Mesenchymal stem cell (in vitro differentiated cells and primary cell): ENCODE measurements around the gene TBCB.

Experiments used
- DNase-seq: peaks from one replicate; pipeline ENCODE4 v3.0.0-alpha.2; 2013
- H2AFZ ChIP-seq: one replicate; pipeline ENCODE4 v1.6.1; 2013; ENCODE audit warnings: low read depth, mild to moderate bottlenecking, control low read depth, inconsistent platforms, low read length, moderate library complexity
- H2AK5ac ChIP-seq: 2 replicates; pipeline ENCODE4 v1.6.1; 2013; ENCODE audit warnings: low read length, moderate library complexity, mild to moderate bottlenecking, inconsistent platforms; ENCODE audit not compliant: severe bottlenecking
- H2BK120ac ChIP-seq: one replicate; pipeline ENCODE4 v1.6.1; 2013; ENCODE audit warnings: low read depth, mild to moderate bottlenecking, inconsistent platforms, low read length, moderate library complexity
- H2BK12ac ChIP-seq, 2 experiments: one replicate each; pipeline ENCODE4 v1.6.1; 2013; ENCODE audit warnings: inconsistent platforms in 2 of 2, low read length in 2 of 2, mild to moderate bottlenecking in 2 of 2, moderate library complexity in 2 of 2, control low read depth in 1 of 2
- H2BK15ac ChIP-seq: one replicate; pipeline ENCODE4 v1.6.1; 2013; ENCODE audit warnings: mild to moderate bottlenecking, low read depth, inconsistent platforms; ENCODE audit not compliant: poor library complexity, severe bottlenecking
- H2BK5ac ChIP-seq: 2 replicates; pipeline ENCODE4 v1.6.1; 2013; ENCODE audit warnings: low read depth, mild to moderate bottlenecking, low read length, control low read depth, inconsistent platforms; ENCODE audit not compliant: poor library complexity, severe bottlenecking
- H3K14ac ChIP-seq, 2 experiments: one replicate each; pipeline ENCODE4 v1.6.1; 2013; ENCODE audit warnings: inconsistent platforms in 2 of 2, low read length in 2 of 2, control low read depth in 1 of 2, mild to moderate bottlenecking in 1 of 2, moderate library complexity in 1 of 2
- H3K18ac ChIP-seq, 2 experiments: one replicate each; pipeline ENCODE4 v1.6.1; 2013; ENCODE audit warnings: inconsistent platforms in 2 of 2, low read length in 2 of 2, control low read depth in 1 of 2, low read depth in 1 of 2, mild to moderate bottlenecking in 1 of 2
- H3K23ac ChIP-seq, 2 experiments: one replicate each; pipeline ENCODE4 v1.6.1; 2013; ENCODE audit warnings: inconsistent platforms in 2 of 2, low read length in 2 of 2, mild to moderate bottlenecking in 2 of 2, moderate library complexity in 2 of 2, control low read depth in 1 of 2
- H3K27ac ChIP-seq: 2 replicates; pipeline ENCODE4 v1.5.1; 2013; ENCODE audit warnings: mild to moderate bottlenecking, moderate library complexity, low read length, control low read depth, inconsistent platforms; ENCODE audit not compliant: poor library complexity, severe bottlenecking
- H3K27me3 ChIP-seq, 2 experiments: 2 replicates each; pipeline versions ENCODE4 v1.6.1 to v1.7.0; 2013; ENCODE audit warnings: low read length in 2 of 2, mild to moderate bottlenecking in 2 of 2, moderate library complexity in 2 of 2, control low read depth in 1 of 2, inconsistent platforms in 1 of 2; ENCODE audit not compliant: control insufficient read depth in 1 of 2, insufficient read depth in 1 of 2
- H3K36me3 ChIP-seq, 2 experiments: 2 replicates each; pipeline versions ENCODE4 v1.6.1 to v1.7.0; 2013; ENCODE audit warnings: low read length in 2 of 2, control low read depth in 1 of 2, inconsistent platforms in 1 of 2, low read depth in 1 of 2, mild to moderate bottlenecking in 1 of 2; ENCODE audit not compliant: insufficient read depth in 2 of 2, control insufficient read depth in 1 of 2
- H3K4ac ChIP-seq, 2 experiments: one replicate each; pipeline ENCODE4 v1.6.1; 2013; ENCODE audit warnings: inconsistent platforms in 2 of 2, low read length in 2 of 2, mild to moderate bottlenecking in 2 of 2, moderate library complexity in 2 of 2, control low read depth in 1 of 2, low read depth in 1 of 2
- H3K4me1 ChIP-seq: 2 replicates; pipeline ENCODE4 v1.6.1; 2013; ENCODE audit warnings: low read depth, low read length, control low read depth; ENCODE audit not compliant: control insufficient read depth, insufficient read depth
- H3K4me2 ChIP-seq: 2 replicates; pipeline ENCODE4 v1.6.1; 2013; ENCODE audit warnings: low read length, mild to moderate bottlenecking, inconsistent platforms; ENCODE audit not compliant: poor library complexity, severe bottlenecking
- H3K4me3 ChIP-seq, 2 experiments: 2 replicates each; pipeline versions ENCODE4 v1.5.1 to v1.7.0; 2013; ENCODE audit warnings: low read length in 2 of 2, mild to moderate bottlenecking in 2 of 2, control low read depth in 1 of 2, low read depth in 1 of 2; ENCODE audit not compliant: insufficient read depth in 1 of 2
- H3K79me1 ChIP-seq: replicated peaks from 2 replicates; pipeline ENCODE4 v1.6.1; 2013; ENCODE audit warnings: mild to moderate bottlenecking, control low read depth, low read length, inconsistent platforms; ENCODE audit not compliant: poor library complexity, severe bottlenecking
- H3K9ac ChIP-seq: 2 replicates; pipeline ENCODE4 v1.7.0; 2013; ENCODE audit warnings: mild to moderate bottlenecking, low read length, moderate library complexity
- H3K9me3 ChIP-seq: 2 replicates; pipeline ENCODE4 v1.7.0; 2013; ENCODE audit warnings: mild to moderate bottlenecking, low read length; ENCODE audit not compliant: control insufficient read depth
- H4K8ac ChIP-seq: one replicate; pipeline ENCODE4 v1.6.1; 2013; ENCODE audit warnings: inconsistent platforms, mild to moderate bottlenecking, low read length, moderate library complexity
- H4K91ac ChIP-seq: one replicate; pipeline ENCODE4 v1.6.1; 2013; ENCODE audit warnings: mild to moderate bottlenecking, low read length, inconsistent platforms
- WGBS: methylation state at CpG from one replicate; pipeline ENCODE4 v1.1.7; 2013; ENCODE audit warnings: mixed read lengths; 5-methylcytosine and 5-hydroxymethylcytosine counted together

TBCB gene

GRCh38 chr19:36103040-36103626 lies 12.1 kb upstream of the TBCB start:
- H3K27me3 ChIP-seq, result no peaks in the 10 kb centered on the region
- H2BK15ac ChIP-seq, result no peak overlapping the region
- peaks cover 4 to 65% of the 10 kb centered on the region in 2 experiments for H3K36me3 ChIP-seq
- no peak overlapping the region for H3K4ac ChIP-seq
- no peak overlapping the region for H2BK12ac ChIP-seq
- H3K23ac ChIP-seq, result no peak overlapping the region
- no peak overlapping the region for H3K18ac ChIP-seq
- no peak overlapping the region for H3K14ac ChIP-seq
- H3K4me1 ChIP-seq, result peaks cover 9% of the 10 kb centered on the region
- H4K8ac ChIP-seq, result no peak overlapping the region
- no peaks in the 10 kb centered on the region for H3K9me3 ChIP-seq
- H4K91ac ChIP-seq, result no peak overlapping the region
- no peak overlapping the region for H2AFZ ChIP-seq
- H2AK5ac ChIP-seq, result no peak overlapping the region
- no peak overlapping the region for H3K9ac ChIP-seq
- H3K4me2 ChIP-seq, result no peak overlapping the region
- H2BK120ac ChIP-seq, result no peak overlapping the region
- H3K4me3 ChIP-seq, result peak overlapping the region in 1 of 2 experiments; percentile 12
- H3K79me1 ChIP-seq, result no peaks in the 10 kb centered on the region
- no peak for DNase-seq
- WGBS, result 98% methylated on average over 24 of the region's 24 CpGs
- no peak overlapping the region for H2BK5ac ChIP-seq
- no peak overlapping the region for H3K27ac ChIP-seq

DNA sequence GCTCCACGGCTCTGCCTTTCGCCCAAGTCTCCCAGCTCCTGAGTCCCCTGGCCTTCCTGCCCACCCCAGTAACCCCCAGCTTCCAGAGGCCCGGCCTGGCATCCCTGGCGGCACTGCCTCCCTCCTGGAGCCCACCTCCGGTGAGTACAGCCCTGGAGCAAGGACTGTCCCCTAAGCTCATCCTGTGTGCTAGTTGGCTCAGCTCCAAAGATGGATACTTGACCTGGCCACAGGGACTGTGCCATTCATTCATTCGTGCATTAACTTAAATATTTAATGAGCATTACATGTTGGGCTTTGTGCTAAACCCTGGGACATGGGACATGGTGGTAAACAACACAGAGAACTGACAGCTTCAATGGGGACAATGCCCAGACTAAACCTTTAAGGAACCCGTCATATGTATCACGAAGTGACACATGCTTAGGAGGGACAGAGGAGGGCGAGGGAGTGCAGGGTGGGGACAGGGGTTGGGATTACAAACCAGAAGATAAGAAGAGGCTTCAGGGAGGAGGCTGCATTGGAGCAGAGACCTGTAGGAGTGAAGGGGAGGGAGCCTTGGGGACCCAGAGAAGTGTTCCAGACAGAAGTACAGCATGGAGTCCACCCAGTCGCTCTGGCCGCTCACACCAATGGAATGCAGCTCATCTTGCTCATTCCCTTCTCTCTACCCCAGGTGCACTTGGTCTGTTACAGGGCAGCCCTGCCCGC lies 11.3 kb upstream of the TBCB start:
- Histone ChIP-seq H2AK5ac (no peak overlapping the region), H4K8ac (no peak overlapping the region), H3K9me3 (no peaks in the 10 kb centered on the region), H3K4me1 (peaks cover 9% of the 10 kb centered on the region), H2AFZ (no peak overlapping the region), H2BK5ac (no peak overlapping the region), H3K4me3 (no peak overlapping the region), H3K23ac (no peak overlapping the region), H4K91ac (no peak overlapping the region), H2BK15ac (no peak overlapping the region), H3K4me2 (no peak overlapping the region), H3K14ac (no peak overlapping the region), H3K9ac (no peak overlapping the region), H3K27me3 (no peaks in the 10 kb centered on the region), H3K79me1 (no peaks in the 10 kb centered on the region), H3K18ac (no peak overlapping the region), H3K27ac (no peak overlapping the region), H2BK120ac (no peak overlapping the region), H3K36me3 (peaks cover 4 to 67% of the 10 kb centered on the region in 2 experiments), H3K4ac (no peak overlapping the region), H2BK12ac (no peak overlapping the region)
- WGBS, result 92% methylated on average over 11 of the region's 12 CpGs
- no peak for DNase-seq

- Histone ChIP-seq H3K4ac (no peak overlapping the region), H2BK12ac (no peak overlapping the region), H3K9me3 (no peaks in the 10 kb centered on the region), H3K4me2 (no peak overlapping the region), H3K23ac (no peak overlapping the region), H4K8ac (no peak overlapping the region), H3K79me1 (no peaks in the 10 kb centered on the region), H3K4me1 (peaks cover 9% of the 10 kb centered on the region), H2BK5ac (no peak overlapping the region), H2BK15ac (no peak overlapping the region), H3K27ac (no peak overlapping the region), H3K4me3 (peak overlapping the region in 1 of 2 experiments; percentile 16), H3K9ac (no peak overlapping the region), H4K91ac (no peak overlapping the region), H3K18ac (no peak overlapping the region), H2AK5ac (no peak overlapping the region), H3K14ac (no peak overlapping the region), H3K36me3 (peaks cover 9 to 66% of the 10 kb centered on the region in 2 experiments), H3K27me3 (no peaks in the 10 kb centered on the region), H2AFZ (no peak overlapping the region), H2BK120ac (no peak overlapping the region)
- WGBS, result 93% methylated on average over 6 of the region's 6 CpGs
- DNase-seq, result no peak
Observed at GRCh38 chr19:36106441-36106840, 8.8 kb upstream of the TBCB start.

DNA sequence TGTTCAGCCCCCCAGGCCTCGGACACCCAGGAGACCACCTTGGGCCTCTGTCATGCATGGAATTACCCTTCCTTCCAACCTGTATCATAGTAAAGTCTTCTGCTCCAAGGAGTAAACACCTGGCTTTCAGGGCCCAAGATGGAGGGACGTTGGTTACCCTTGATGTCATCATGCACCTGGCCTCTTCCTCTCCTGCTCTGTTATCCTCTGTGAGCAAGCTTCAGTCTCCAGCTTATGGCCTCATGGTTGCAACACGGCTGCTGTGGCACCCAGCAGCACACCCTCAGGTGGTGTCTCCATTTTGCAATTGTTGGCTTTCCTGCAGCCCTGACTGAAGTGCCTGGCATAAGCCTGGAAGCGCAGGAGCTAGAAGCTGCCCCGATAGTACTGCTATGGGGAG lies 8.3 kb upstream of the TBCB start:
- peaks cover 7% of the 10 kb centered on the region for H3K4me1 ChIP-seq
- no peaks in the 10 kb centered on the region for H3K9me3 ChIP-seq
- no peak overlapping the region for H4K91ac ChIP-seq
- H3K4me3 ChIP-seq, result no peak overlapping the region
- H3K14ac ChIP-seq, result no peak overlapping the region
- H3K27ac ChIP-seq, result no peak overlapping the region
- no peak overlapping the region for H3K18ac ChIP-seq
- no peak overlapping the region for H3K23ac ChIP-seq
- no peak overlapping the region for H3K4me2 ChIP-seq
- 97% methylated on average over 5 of the region's 5 CpGs for WGBS
- H3K4ac ChIP-seq, result no peak overlapping the region
- H2AFZ ChIP-seq, result no peak overlapping the region
- H3K27me3 ChIP-seq, result no peaks in the 10 kb centered on the region
- H2BK5ac ChIP-seq, result no peak overlapping the region
- H2BK15ac ChIP-seq, result no peak overlapping the region
- no peak overlapping the region for H2AK5ac ChIP-seq
- H3K9ac ChIP-seq, result no peak overlapping the region
- no peak for DNase-seq
- no peak overlapping the region for H2BK120ac ChIP-seq
- peaks cover 12 to 62% of the 10 kb centered on the region in 2 experiments for H3K36me3 ChIP-seq
- H3K79me1 ChIP-seq, result no peaks in the 10 kb centered on the region
- no peak overlapping the region for H4K8ac ChIP-seq
- no peak overlapping the region for H2BK12ac ChIP-seq
